ENCODE measurements around the gene CLDN15.
A peak's percentile ranks its signal among the peaks of the same experiment; 100 is the strongest.
"Not testable (repeated sequence)": the region's sequence is repeated elsewhere in the genome, so short reads cannot be mapped to it uniquely, and the experiment has no call there.

The CLDN15 gene, protein sequence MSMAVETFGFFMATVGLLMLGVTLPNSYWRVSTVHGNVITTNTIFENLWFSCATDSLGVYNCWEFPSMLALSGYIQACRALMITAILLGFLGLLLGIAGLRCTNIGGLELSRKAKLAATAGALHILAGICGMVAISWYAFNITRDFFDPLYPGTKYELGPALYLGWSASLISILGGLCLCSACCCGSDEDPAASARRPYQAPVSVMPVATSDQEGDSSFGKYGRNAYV

DNA sequence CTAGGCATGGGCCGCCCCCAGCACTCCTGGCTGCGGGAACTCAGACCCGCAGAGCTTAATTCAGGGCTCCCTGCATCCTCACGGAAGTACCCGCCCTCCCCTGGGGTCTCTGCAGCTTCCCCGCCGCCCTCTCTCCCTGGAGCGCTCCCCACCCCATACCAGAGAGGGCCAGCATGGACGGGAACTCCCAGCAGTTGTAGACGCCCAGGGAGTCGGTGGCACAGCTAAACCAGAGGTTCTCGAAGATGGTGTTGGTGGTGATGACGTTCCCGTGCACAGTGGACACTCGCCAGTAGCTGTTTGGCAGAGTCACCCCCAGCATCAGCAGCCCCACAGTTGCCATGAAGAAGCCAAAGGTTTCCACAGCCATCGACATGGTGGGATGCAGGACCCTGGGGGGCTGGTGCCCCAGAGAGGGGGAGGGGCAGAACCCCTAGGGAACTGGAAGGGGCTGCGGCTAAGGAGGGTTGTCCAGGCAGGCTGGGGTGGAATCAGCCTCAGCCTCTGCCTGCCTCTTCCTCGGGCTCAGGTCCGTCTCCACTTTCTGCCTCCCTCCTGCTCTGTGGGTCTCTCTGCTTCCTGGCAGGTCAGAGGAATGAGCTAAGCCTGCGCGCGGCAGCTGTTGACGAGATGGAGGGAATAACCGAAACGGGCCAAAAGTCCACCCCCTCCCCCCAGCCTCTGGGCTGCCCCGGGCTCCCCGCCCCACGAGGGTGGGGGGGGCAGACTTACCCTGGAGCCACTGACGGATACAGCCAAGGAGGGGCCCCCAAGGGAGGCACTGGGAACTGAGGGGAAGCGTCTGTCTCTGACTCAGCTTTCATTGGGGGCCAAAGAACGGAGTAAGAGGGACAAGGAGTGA, at the start of gene CLDN15:
Gene CLDN15 (minus strand): TSS at position 597 of the 862 bp plus-strand sequence. CDS start 221 bp downstream, at position 376.
- DNase-seq, result no peak

DNA sequence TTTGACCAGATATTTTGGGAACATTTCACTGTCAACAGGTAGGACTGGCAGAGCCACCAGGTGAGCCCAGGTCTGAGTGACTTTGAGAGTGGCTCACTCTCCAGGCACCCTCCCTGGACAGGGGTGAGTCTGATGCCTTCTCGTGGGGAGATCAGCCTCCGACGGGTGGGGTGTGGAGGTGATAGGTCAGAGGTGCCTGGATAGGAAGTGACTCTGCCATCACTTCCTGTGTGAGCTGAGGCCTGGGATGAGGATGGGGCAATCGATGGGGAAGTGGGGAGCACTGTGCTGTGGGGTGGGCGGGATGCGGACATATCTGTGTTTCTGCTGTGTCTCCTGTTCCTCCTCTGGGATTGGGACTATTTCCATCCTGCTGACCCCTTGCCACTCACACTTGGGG, 49.4 kb upstream of the CLDN15 start:
- DNase-seq, result no peak

DNA sequence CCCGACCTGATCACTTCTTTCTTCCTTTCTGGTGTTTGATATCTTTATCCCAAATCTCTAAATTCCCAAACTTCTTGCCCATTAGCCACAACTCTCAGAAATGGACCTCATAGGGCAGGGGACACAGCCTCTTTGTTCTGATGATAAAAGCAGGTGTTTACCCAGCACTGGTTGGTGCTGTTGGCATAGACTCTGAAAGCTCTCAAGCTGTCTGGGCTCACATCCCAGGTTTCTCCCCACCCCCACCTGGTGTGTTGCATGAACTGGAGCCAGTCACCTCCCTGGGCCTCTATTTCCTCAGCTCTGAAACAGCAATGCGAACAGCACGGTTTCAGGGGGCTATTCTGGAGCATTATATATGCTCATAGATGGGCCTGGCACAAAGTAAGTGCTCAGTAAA, 48.3 kb upstream of the CLDN15 start:
- DNase-seq, result not testable (repeated sequence)

DNA sequence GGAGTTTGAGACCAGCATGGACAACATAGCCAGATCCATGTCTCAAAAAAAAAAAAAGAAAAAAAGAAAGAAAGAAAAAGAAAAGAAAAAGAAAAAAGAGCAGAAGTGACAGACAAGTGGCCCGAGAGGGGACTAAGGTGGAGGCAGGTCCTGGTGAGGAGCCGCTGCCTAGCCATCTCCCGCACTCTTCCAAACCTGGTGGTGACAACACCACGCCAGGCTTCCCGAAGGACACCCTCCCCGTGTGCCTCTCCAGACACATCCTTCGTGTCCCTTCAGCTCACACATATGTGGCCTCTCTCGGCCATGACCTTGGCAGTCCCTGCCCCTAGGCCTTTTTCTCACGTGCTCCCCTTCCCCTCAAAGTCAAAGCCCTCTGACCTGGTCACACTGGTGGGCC, 47.6 kb upstream of the CLDN15 start:
- no peak for DNase-seq

DNA sequence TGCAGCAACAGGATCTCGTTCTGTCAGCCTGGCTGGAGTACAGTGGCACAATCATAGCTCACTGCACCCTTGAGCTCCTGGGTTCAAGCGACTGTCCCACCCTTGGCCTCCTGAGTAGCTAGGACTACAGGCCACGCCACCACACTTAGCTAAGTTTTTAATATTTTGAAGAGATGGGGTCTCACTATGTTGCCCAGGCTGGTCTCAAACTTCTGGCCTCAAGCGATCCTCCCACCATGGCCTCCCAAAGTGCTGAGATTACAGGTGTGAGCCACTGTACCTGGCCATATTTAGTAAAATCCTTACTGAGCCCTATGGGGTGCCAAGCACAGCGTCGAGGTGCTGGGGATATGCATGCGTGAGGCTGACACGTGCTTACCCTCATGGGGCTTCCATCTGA, 43.3 kb upstream of the CLDN15 start:
- DNase-seq, result not testable (repeated sequence)

DNA sequence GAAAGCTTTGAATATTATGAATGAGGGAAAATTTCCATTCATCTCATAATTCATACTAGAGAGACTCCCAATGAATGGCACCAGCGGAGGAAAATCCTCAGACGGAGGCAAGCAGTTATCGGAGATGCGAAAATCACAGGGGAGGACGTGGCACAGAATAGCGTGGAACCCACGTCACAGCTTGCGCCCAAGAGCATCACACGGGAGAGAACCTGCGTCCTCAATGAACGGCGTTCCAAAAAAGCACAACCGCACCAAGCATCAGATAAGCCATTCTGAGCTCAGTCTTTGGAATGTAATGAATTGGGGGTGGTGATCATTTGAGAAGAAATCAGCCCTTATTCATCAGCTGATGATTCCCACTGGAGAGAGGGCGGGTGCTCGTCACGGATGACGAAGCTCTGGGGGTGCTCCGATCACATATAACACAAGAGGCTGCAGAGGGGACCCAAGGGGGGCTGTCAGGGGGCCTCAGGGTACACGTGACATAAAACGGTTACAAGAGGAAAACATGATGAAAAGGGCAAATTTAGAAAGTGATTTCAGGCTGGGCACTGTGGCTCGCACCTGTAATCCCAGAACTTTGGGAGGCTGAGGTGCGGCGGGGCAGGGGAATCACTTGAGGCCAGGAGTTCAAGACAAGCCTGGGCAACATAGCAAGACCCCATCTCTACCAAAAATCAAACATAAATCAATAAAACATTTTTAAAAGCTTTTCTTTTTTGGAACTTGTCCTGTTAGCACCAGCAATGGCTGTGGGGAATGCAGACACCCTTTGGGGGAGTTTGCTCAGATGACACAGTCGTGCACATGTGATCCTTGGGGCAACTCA, 41.1 kb upstream of the CLDN15 start:
- DNase-seq, result no peak

DNA sequence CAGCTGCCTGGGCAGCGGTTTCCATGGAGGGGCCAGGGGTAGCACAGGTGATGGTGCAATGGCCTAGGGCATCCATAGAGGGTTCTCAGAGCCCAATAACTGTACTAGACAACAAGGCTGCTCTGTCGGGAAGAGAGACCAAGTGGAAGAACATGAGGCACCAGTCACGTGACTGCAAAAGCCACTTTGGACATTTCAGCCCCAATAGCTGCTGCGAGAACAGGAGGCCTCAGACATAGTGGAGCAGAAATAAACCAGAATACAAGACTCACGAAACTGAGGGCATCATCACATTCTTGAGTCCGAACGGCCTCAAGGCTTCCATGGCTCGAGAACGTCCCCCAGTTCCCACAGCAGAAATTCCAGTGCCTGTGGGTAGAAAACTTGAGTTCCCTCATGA, 39.6 kb upstream of the CLDN15 start:
- no peak for DNase-seq

DNA sequence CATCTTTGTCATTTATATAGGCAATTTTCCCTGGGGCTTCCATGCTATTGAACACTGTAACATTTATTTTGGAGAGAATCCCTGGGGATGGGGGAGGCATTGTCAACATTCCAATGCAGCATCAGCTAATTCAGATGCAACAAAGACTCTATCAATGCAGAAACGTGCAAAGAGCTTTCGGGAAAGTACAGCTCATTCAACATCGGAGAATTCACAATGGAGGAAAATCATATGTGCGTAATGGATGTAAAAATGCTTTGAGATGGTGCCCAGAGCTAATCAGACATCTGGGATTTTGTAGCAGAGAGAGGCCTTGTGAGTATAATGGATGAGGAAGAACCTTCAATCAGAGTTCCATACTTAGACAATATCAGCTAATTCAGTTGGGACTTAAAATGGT, 35.6 kb upstream of the CLDN15 start:
- DNase-seq, result no peak

DNA sequence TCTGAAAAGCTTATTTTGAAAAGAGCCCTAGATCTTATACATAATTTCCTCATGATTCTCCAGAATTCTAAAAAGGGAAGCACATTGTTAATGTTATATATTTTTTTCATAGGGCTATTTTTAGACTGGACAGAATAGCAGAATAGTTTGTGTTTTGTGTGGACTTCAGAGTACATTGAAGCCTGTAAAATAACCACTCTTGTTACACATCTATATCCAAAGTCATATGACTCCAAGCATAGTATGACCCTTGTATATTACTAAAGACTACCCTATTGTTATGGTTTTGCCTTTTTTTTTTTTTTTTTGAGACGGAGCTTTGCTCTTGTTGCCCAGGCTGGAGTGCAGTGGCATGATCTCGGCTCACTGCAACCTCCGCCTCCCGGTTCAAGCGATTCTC, 33.4 kb upstream of the CLDN15 start:
- DNase-seq, result no peak

DNA sequence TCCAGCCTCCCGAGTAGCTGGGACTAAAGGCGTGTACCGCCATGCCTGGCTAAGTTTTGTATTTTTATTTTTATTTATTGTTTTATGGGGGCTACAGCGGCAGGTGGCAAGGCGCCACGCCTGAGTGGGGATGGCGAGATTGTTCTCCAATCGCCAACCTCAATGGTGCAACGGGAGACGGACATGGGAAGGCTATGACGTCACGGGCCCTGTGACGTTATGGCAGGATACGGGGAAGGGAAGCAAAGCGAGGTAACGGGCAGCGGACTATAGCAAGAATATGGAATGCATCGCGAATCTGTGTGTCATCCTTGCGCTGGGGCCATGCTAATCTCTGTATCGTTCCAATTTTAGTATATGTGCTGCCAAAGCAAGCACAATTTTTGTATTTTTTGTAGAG, 32.1 kb upstream of the CLDN15 start:
- no peak for DNase-seq

DNA sequence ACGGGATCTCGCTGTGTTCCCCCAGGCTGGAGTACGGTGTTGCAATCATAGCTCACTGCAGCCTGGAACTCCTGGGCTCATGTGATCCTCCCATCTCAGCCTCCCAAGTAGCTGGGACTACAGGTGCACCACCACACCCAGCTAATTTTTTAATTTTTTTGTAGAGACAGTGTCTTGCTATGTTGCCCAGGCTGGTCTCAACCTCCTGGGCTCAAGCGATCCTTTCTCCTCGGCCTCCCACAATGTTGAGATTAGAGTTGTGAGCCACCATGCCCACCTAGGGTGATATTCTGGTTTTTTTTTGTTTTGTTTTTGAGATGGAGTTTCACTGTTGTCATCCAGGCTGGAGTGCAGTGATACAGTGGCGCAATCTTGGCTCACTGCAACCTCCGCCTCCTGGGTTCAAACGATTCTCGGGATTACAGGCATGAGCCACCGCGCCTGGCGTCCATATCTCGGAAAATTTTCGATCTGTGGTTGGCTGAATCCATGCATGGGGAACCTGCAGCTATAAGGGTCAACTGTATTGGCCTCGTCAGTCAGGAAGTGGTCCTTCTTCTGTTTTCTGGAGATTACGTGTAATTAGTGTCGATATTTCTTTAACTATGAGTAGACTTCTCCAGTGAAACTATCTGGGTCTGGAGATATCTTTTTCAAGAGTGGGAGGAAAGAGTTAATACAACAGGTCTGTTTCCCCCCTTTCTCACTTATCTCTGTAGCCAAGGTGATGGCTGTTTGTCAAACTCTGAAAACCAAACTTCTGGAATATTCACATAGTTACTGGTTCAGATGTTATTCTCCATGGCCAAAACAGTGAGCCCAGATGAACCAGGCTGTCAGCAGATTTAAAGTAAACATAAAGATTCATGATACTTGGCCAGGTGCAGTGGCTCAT, 28.3 kb upstream of the CLDN15 start:
- DNase-seq, result no peak

DNA sequence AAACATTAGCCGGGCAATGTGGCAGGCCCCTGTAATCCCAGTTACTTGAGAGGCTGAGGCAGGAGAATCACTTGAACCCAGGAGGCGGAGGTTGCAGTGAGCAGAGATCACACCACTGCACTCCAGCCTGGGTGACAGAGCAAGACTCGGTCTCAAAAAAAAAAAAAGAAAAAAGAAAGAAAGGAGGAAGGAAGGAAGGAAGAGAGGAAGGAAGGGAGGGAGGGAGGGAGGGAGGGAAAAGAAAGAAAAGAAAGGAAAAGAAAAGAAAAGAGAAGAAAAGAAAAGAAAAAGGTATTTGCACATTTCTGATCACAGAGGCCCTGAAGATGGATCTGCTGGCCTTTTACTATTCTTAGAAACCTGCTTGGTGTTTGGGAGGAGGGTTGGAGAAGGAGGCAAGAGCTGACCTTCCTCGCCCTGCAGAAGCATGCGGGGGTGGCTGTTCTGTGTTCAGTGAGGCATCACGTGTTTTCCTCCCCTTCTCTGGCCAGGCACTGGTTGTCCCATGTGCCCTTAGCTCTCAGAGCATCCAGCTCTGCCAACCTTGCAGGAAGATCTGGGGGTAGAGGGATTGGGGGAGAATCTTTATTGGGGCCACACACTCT, 26.6 kb upstream of the CLDN15 start:
- not testable (repeated sequence) for DNase-seq

DNA sequence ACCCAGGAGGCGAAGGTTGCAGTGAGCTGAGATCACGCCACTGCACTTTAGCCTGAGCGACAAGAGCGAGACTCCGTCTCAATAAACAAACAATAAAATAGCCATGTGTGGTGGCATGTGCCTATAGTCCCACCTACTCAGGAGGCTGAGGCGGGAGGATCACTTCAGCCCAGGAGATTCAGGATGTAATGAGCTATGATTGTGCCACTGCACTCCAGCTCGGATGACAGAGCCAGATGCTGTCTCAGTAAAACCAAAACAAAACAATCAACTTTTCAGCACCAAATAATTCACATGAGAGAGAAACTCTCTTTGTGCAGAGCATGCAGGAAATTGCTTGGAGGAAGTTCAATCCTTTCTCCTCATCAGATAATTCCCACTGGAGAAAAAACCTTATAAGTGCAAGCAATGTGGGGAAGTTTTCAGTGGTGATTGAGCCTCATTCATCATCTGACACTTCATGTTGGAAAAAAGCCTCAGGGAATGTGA, 20.7 kb upstream of the CLDN15 start:
- no peak for DNase-seq

DNA sequence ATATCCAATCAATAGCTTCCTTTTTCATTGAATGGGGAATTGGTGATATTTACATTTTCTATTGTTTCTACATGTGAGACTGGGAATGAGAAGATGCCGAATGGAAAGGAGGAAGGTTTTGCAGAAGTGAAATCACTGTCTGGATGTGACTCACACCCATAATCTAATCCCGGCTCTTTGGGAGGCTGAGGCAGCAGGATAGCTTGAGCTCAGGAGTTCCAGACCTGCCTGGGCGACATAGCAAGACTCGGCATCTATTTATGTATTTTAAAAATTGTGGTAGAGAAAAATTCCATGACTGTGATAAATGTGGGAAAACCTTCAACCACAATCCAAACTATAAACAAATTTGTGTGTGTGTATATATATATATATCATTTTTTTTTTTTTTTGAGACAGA, 18.2 kb upstream of the CLDN15 start:
- no peak for DNase-seq

DNA sequence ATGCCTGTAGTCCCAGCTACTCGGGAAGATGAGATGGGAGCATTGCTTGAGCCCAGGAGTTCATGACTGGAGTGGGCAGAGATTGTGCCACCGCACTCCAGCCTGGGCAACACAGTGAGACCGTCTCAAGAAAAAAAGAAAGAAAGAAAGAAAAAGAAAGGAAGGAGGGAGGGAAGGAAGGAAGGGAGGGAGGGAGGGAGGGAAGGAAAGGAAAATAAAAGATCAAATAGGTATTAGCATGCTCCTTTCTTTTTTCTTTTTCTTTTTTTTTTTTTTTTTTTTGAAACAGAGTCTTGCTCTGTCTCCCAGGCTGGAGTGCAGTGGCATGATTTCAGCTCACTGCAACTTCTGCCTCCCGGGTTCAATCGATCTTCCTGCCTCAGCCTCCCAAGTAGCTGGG, 15.6 kb upstream of the CLDN15 start:
- not testable (repeated sequence) for DNase-seq

DNA sequence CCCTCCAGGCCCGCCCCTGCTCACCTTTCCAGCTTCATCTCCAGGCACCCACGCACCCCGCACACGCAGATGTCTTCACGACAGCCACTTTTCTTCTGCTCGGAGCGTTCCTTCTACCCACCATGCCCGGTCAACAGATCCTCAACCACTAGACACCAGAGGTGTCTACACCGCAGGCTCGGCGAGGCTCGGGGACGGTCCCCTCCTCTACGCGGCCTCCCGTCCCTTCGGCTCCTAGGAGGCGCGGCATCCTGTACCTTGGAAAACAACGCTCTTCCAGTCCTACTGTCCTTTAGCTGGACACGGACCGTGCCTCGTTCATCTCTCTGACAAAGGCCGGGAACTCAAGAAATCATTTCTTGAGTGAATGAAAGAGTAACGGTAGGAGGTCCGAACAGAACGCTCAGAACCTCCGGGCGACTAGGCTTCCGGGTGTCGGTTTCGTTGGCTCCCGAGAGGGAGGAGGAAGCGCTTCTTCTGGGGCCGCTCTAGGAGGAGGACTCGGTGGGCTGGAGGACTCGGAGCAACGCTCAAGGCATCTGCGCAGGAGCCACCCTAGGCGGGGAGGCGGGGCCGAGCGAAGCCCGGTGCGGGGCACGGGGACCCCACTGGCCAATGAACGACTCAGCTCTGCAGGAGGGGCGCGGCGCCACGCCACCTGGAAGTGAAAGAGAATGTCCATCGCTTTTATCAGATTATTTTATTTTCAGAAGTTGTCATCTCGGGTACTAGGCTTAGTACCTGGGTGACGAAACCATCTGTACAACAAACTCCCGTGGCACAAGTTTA, 14.5 kb upstream of the CLDN15 start:
- peak; percentile 99 for DNase-seq

DNA sequence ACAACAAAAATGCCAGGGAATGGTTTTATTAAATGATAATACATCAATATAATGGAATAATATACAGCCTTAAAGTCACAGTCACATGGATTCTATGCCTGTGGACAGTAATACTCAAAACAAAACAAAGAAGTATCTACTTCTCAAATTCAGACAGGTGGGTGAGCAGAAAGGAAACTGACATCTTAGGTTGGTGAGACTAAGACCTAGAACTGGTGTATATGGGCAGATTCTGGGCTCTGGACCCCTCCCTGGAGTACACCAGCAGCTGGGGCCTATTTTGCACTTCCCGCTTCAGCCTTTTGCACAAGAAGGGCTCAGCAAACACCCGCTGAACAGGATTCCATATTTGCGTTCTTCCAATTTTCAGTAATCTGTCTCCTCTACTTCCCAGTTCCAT, 12.7 kb upstream of the CLDN15 start:
- DNase-seq, result peak; percentile 31

DNA sequence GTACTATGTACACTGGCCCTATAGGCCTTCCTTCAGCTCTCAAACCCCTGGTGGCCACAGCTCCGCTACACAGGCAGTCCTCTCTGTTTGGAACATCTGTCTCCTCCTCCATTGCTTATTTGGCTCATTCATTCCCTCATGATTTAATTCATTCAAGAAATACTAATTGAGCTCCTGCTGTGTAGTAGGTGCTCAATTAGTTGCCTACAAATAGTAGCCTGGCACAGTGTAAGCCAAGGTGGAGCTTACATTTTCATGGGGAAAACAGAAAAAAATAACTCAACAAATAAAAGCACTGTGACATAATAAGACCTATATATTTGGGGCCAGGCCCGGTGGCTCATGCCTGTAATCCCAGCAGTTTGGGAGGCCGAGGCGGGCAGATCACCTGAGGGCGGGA, 10.7 kb upstream of the CLDN15 start:
- no peak for DNase-seq

DNA sequence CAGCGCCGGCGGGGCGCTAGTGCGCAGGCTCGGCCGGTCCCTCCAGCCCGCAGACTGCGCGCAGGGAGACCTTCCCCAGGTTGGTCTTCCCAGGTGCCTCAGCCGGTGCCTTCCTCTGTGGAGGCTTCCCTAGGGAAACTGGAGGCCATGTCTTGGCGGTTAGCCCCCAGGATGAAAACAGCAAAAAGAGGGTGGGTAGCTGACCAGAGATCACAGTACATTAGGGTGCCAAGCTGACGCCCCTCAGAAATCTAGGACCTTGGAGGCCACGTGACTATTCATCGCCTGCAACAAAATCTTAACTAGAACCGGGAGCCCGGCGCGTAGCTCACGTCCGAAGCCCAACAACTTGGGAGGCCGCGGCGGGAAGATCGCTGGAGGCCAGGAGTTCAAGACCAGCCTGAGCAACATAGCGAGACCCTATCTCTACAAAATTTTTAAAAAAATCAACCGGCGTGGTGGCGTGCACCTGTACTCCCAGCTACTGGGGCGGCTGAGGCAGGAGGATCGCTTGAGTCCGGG, 7.6 kb upstream of the CLDN15 start:
- no peak for DNase-seq

DNA sequence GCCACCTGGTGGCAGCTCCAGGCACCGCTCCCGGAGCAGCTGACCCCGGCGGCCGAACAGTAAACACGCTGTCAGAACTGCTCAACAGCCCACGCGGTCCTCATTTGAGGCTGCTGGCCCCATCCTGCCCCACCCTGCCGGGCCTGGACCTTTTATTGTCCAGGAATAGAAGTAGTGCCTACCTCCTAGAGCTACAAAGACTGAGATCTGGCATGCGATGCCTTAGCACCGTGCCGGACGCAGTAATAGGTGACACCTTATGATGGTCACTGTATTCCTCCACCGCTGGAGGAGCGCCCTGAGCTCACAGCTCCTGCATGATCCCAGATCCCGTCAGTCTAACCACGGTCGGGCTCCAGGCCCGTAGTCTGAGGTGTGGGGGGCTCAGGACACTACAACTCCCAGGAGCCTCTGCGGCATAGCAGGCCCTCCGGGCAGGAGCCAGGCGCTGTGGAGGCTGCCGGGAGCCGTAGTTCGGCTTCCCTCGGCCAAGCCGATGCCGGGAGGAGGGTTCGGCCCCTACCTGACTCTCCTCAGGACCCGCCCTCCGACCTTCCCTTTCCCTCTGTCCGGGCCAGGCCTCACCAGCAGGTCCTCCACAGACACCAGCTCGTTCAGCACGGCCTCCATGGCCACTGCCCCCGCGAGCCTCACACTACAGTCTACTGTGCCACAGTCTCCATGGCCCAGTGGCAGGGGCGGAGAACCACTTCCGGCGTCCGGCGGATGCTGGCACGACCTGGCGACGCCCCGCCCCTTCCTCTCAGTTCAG, 7.0 kb upstream of the CLDN15 start, which contains the start of gene FIS1:
Gene FIS1 (minus strand): TSS at position 707 of the 772 bp plus-strand sequence. CDS start 77 bp downstream, at position 630.
- peak; percentile 96 for DNase-seq
